ENCODE measurements around the gene NUP42.

GRCh38 chr7:23200331-23200730 is 18.5 kb downstream of the NUP42 start:
- TF ChIP-seq TAF1 (IDR thresholded peaks at IDR 0.05; ENCODE audit: low read depth, low read length) (no peak), POLR2AphosphoS5 (IDR thresholded peaks at IDR 0.05; ENCODE audit: low read depth, low read length) (no peak), POLR2A (IDR thresholded peaks at IDR 0.05; ENCODE audit: low read depth, low read length) (no peak), POU2F2 (IDR thresholded peaks at IDR 0.05; ENCODE audit: low read depth, low read length) (no peak), PAX5 (IDR thresholded peaks at IDR 0.05; ENCODE audit: insufficient read depth, low read length, severe bottlenecking) (no peak)

Data from GM12891 (cell line).